ENCODE measurements around the gene APOH. TPM values are rescaled to one million over a fixed set of nuclear protein-coding genes. Genes with fewer than 3 reads are reported as not detected.

The APOH gene
- polyA plus RNA-seq, 1 of the 3 experiments (the other 2 are of a cell fraction) = not detected

GRCh38 chr17:66270106-66270505, 40.9 kb upstream of the APOH start (continued):
- TF ChIP-seq IRF3 (IDR thresholded peaks at IDR 0.05; ENCODE audit: low read depth, low read length) = no peak
- TF ChIP-seq ELF1 (IDR thresholded peaks at IDR 0.05) = no peak
- no peak for TF ChIP-seq MEF2A (IDR thresholded peaks at IDR 0.05; ENCODE audit: borderline replicate concordance, low read depth)
- TF ChIP-seq YY1 (IDR thresholded peaks at IDR 0.05; ENCODE audit: low read depth) = no peak

DNA sequence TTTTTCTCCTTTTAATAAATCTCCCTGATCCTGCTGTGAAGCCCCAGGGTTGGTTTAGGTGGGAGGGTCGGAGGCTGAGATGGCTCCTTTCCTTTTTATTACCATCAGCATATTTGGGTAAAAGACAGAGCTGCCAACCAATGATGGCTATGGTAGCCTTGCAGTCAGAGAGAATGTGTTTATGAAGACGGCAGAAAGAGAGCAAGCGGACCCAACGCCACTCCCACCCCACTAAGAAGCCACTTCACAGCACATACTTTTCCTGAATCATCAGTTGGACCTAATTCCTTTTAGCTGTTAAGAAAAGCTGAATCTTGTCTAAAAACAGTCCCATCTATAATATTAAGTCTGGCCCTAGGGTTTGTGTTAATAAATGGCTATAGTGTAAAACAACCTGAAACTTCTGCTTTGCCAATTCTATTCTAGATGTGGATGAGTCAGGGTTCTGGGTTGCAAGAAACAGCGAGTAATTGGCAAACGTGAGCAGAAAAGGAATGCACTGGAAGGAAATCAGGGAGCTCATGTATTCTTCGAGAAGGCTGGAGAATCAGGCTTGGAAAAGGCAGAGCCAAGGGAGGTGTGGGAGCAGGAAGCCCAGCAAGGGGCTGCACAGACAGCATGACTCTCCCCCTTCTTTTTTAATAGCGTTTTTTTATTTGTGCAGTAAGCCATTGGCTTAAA, 39.2 kb upstream of the APOH start:
- Histone ChIP-seq H3K27me3 (ENCODE audit: insufficient read depth) (no peaks in the 10 kb centered on the region), H4K20me1 (ENCODE audit: insufficient read depth) (no peaks in the 10 kb centered on the region), H3K4me2 (no peak overlapping the region), H3F3A (replicated peaks; ENCODE audit: insufficient read depth) (peaks cover 27% of the 10 kb centered on the region), H3K36me3 (replicated peaks in 1 of 2; ENCODE audit: control insufficient read depth in 1 of 2, insufficient read depth in 2 of 2, low read length in 1 of 2) (peaks cover 0 to 4% of the 10 kb centered on the region in 2 experiments), H3K79me2 (ENCODE audit: insufficient read depth) (no peaks in the 10 kb centered on the region), H3K9me3 (no peaks in the 10 kb centered on the region; the same call in 1 of the 2 replicates), H2AFZ (ENCODE audit: low read depth) (no peak overlapping the region), H3K4me3 (ENCODE audit: low read depth in 2 of 2, low read length in 1 of 2) (no peak overlapping the region), H3K27ac (ENCODE audit: low read depth in 2 of 2, low read length in 1 of 2) (peak overlapping the region in 1 of 2 experiments; percentile 52; a peak in 2 of 4 replicates), H3K9ac (no peak overlapping the region), H3K9me2 (no peaks in the 10 kb centered on the region), H3K4me1 (ENCODE audit: control insufficient read depth in 1 of 2, insufficient read depth in 2 of 2, low read depth in 1 of 2, low read length in 1 of 2) (peaks cover 3 to 10% of the 10 kb centered on the region in 2 experiments; a peak in 3 of 4 replicates)
- ChIA-PET POLR2A (no interaction called here), CTCF (interaction anchor here (1.5 to 1.8 kb wide), 2 partner anchors 356 to 405 kb away, joined by 3 to 4 read pairs; no protein-coding TSS in a partner anchor)
- DNase-seq = no peak
- no peak for TF ChIP-seq REST (IDR thresholded peaks at IDR 0.05; ENCODE audit: low read depth, low read length)
- no peak for TF ChIP-seq SMC3 (IDR thresholded peaks at IDR 0.05; ENCODE audit: low read depth, low read length)
- no peak for TF ChIP-seq FOXJ3 (CRISPR knock-in tag; IDR thresholded peaks at IDR 0.05)
- no peak for TF ChIP-seq RAD21 (IDR thresholded peaks at IDR 0.05; ENCODE audit: low read length)
- TF ChIP-seq EP300 (IDR thresholded peaks at IDR 0.05; ENCODE audit: borderline replicate concordance in 1 of 2, low read depth in 1 of 2, low read length in 1 of 2) = 0 out of 4 replicates have a peak, but pooled peaks of 1 of the 2 experiments have one; percentile 43
- TF ChIP-seq POLR2AphosphoS5 (IDR thresholded peaks at IDR 0.05; ENCODE audit: low read depth, low read length) = 0 out of 2 replicates have a peak, but pooled peaks have one; percentile 41
- TF ChIP-seq IRF3 (IDR thresholded peaks at IDR 0.05; ENCODE audit: low read depth, low read length) = no peak
- peak; percentile 82 for TF ChIP-seq FOSL2 (IDR thresholded peaks at IDR 0.05; ENCODE audit: borderline replicate concordance, low read depth)
- TF ChIP-seq SIN3A (IDR thresholded peaks at IDR 0.05; ENCODE audit: borderline replicate concordance, low read depth, low read length) = no peak
- TF ChIP-seq, protein P1, sequence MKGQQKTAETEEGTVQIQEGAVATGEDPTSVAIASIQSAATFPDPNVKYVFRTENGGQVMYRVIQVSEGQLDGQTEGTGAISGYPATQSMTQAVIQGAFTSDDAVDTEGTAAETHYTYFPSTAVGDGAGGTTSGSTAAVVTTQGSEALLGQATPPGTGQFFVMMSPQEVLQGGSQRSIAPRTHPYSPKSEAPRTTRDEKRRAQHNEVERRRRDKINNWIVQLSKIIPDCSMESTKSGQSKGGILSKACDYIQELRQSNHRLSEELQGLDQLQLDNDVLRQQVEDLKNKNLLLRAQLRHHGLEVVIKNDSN (IDR thresholded peaks at IDR 0.05; ENCODE audit: borderline replicate concordance, low read depth) = no peak; the same call in 1 of the 2 replicates
- TF ChIP-seq USF2 (IDR thresholded peaks at IDR 0.05; ENCODE audit: borderline replicate concordance, low read depth, low read length) = no peak
- TF ChIP-seq, protein P2, sequence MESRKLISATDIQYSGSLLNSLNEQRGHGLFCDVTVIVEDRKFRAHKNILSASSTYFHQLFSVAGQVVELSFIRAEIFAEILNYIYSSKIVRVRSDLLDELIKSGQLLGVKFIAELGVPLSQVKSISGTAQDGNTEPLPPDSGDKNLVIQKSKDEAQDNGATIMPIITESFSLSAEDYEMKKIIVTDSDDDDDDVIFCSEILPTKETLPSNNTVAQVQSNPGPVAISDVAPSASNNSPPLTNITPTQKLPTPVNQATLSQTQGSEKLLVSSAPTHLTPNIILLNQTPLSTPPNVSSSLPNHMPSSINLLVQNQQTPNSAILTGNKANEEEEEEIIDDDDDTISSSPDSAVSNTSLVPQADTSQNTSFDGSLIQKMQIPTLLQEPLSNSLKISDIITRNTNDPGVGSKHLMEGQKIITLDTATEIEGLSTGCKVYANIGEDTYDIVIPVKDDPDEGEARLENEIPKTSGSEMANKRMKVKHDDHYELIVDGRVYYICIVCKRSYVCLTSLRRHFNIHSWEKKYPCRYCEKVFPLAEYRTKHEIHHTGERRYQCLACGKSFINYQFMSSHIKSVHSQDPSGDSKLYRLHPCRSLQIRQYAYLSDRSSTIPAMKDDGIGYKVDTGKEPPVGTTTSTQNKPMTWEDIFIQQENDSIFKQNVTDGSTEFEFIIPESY (IDR thresholded peaks at IDR 0.05; ENCODE audit: borderline replicate concordance, low read depth) = no peak
- TF ChIP-seq TEAD4 (IDR thresholded peaks at IDR 0.05; ENCODE audit: borderline replicate concordance, insufficient read depth) = peak; percentile 51; the same call in 1 of the 2 replicates
- TF ChIP-seq NFIC (IDR thresholded peaks at IDR 0.05; ENCODE audit: borderline replicate concordance) = peak; percentile 88
- TF ChIP-seq GATA2 (CRISPR knock-in tag; IDR thresholded peaks at IDR 0.05) = no peak
- TF ChIP-seq TCF12 (IDR thresholded peaks at IDR 0.05) = peak; percentile 73
- TF ChIP-seq MEF2A (IDR thresholded peaks at IDR 0.05; ENCODE audit: borderline replicate concordance, low read depth) = peak; percentile 69
- peak; percentile 82 for TF ChIP-seq MAX (IDR thresholded peaks at IDR 0.05; ENCODE audit: low read depth)
- 47% methylated on average over 8 of the region's 8 CpGs for WGBS (ENCODE audit: low lambda C conversion rate)

Data from SK-N-SH (cell line).